ENCODE measurements around the gene HIBCH. TPM values are rescaled to one million over a fixed set of nuclear protein-coding genes. Genes with fewer than 3 reads are reported as not detected.
A peak's percentile ranks its signal among the peaks of the same experiment; 100 is the strongest.

Gene HIBCH
- total and polyA plus RNA-seq, 9 of the 15 experiments (the other 6 are each of a cell fraction or from before 2014, with no cell fraction given), result 17.0 to 65.4 (median 28.3) TPM

- peak; percentile 49; the same call in 1 of the 2 replicates for TF ChIP-seq MTA3 (IDR thresholded peaks at IDR 0.05; ENCODE audit: borderline replicate concordance)
- no peak for TF ChIP-seq ZNF232 (CRISPR knock-in tag; IDR thresholded peaks at IDR 0.05)
- peak; percentile 79 to 83 for TF ChIP-seq NCOA2 (IDR thresholded peaks at IDR 0.05; ENCODE audit: partially characterized antibody in 2 of 2)
- TF ChIP-seq ZNF609 (CRISPR knock-in tag; IDR thresholded peaks at IDR 0.05; ENCODE audit: borderline replicate concordance), result no peak
- no peak for TF ChIP-seq PRPF4 (IDR thresholded peaks at IDR 0.05; ENCODE audit: insufficient read depth, low read depth, low read length, poor library complexity, severe bottlenecking)
- 0 out of 2 replicates have a peak, but pooled peaks have one; percentile 42 for TF ChIP-seq GATAD2A (IDR thresholded peaks at IDR 0.05)
- no peak for TF ChIP-seq ZNF511 (CRISPR knock-in tag; IDR thresholded peaks at IDR 0.05)
- no peak for TF ChIP-seq SMARCA5 (IDR thresholded peaks at IDR 0.05)
- TF ChIP-seq NUFIP1 (IDR thresholded peaks at IDR 0.05; ENCODE audit: partially characterized antibody), result no peak
- TF ChIP-seq CREB5 (CRISPR knock-in tag; IDR thresholded peaks at IDR 0.05), result no peak
- TF ChIP-seq CEBPG (CRISPR knock-in tag; IDR thresholded peaks at IDR 0.05), result no peak
- TF ChIP-seq CEBPG (tag; conservative IDR thresholded peaks at IDR 0.05 in 1 of 2, IDR thresholded peaks at IDR 0.05 in 1 of 2), result no peak
- TF ChIP-seq ZNF431 (CRISPR knock-in tag; IDR thresholded peaks at IDR 0.05), result no peak
- peak; percentile 82; the same call in 1 of the 2 replicates for TF ChIP-seq ARID3A (IDR thresholded peaks at IDR 0.05; ENCODE audit: borderline replicate concordance, low read depth, low read length)
- no peak for TF ChIP-seq NFATC3 (IDR thresholded peaks at IDR 0.05)
- no peak for TF ChIP-seq HINFP (tag; conservative IDR thresholded peaks at IDR 0.05; ENCODE audit: low read depth)
- TF ChIP-seq ZFP1 (CRISPR knock-in tag; IDR thresholded peaks at IDR 0.05), result no peak
- TF ChIP-seq ZNF263 (CRISPR knock-in tag; IDR thresholded peaks at IDR 0.05; ENCODE audit: borderline replicate concordance), result no peak
- no peak for TF ChIP-seq TFAM (CRISPR knock-in tag; conservative IDR thresholded peaks at IDR 0.05)
- no peak for TF ChIP-seq STAT5B (CRISPR knock-in tag; IDR thresholded peaks at IDR 0.05)
Observed at GRCh38 chr2:190184460-190184859, 135.2 kb downstream of the HIBCH start (continued).

Data from K562 (cell line).